Choroid plexus epithelial cell (primary cell): Measurements from ENCODE around the gene IKBKE.
"Not testable (repeated sequence)": the region's sequence is repeated elsewhere in the genome, so short reads cannot be mapped to it uniquely, and the experiment has no call there.

Source experiments
- DNase-seq: peaks from one replicate; pipeline ENCODE4 v3.0.0-alpha.2; 2010; ENCODE audit warnings: low read depth
- H3K4me3 ChIP-seq: 2 replicates; pipeline ENCODE4 v1.5.1; 2011; ENCODE audit warnings: low read depth, mild to moderate bottlenecking, control low read depth, low read length, moderate library complexity
- CTCF ChIP-seq: conservative IDR thresholded peaks from 2 replicates; pipeline ENCODE4 v1.5.1; 2011; ENCODE audit warnings: low read depth, mild to moderate bottlenecking, control low read depth, inconsistent platforms, low read length, moderate library complexity

The IKBKE gene

GRCh38 chr1:206479183-206480125 is 9.2 kb downstream of the IKBKE start:
- peak; percentile 91 for DNase-seq
- H3K4me3 ChIP-seq: no peak overlapping the region
- peak; percentile 87 for TF ChIP-seq CTCF

- H3K4me3 ChIP-seq: no peak overlapping the region
- TF ChIP-seq CTCF: no peak
- no peak for DNase-seq
Measured at GRCh38 chr1:206480211-206480610, 9.9 kb downstream of the IKBKE start.

- no peak overlapping the region for H3K4me3 ChIP-seq
- DNase-seq: no peak
- no peak for TF ChIP-seq CTCF
Measured at GRCh38 chr1:206482611-206483010, 12.3 kb downstream of the IKBKE start.

- not testable (repeated sequence) for H3K4me3 ChIP-seq, DNase-seq
Measured at GRCh38 chr1:206483864-206484263, 13.6 kb downstream of the IKBKE start.

GRCh38 chr1:206484901-206485300 is 14.6 kb downstream of the IKBKE start:
- no peak for DNase-seq
- H3K4me3 ChIP-seq: no peak overlapping the region
- TF ChIP-seq CTCF: no peak

- no peak for DNase-seq
- no peak for TF ChIP-seq CTCF
- H3K4me3 ChIP-seq: no peak overlapping the region
Measured at GRCh38 chr1:206486995-206487788, 16.9 kb downstream of the IKBKE start.

- no peak for TF ChIP-seq CTCF
- no peak for DNase-seq
Measured at GRCh38 chr1:206487970-206488369, 17.7 kb downstream of the IKBKE start.

More at GRCh38 chr1:206487970-206488369, 17.7 kb downstream of the IKBKE start:
- H3K4me3 ChIP-seq: no peak overlapping the region
